GF-D8 (cell line): ENCODE data around the gene HPGD.

Source experiments
- DNase-seq: peaks from one replicate; lab custom pipeline; 2025; lab: John Stamatoyannopoulos, UW

The HPGD gene

GRCh38 chr4:174474457-174475075 lies 47.7 kb downstream of the HPGD start:
- DNase-seq: no peak

- no peak for DNase-seq
Measured at GRCh38 chr4:174467107-174467506, 55.2 kb downstream of the HPGD start.

- no peak for DNase-seq
Measured at GRCh38 chr4:174464949-174465348, 57.3 kb downstream of the HPGD start.

GRCh38 chr4:174461466-174462106 lies 60.7 kb downstream of the HPGD start:
- no peak for DNase-seq

- DNase-seq: no peak
Measured at GRCh38 chr4:174460684-174461083, 61.6 kb downstream of the HPGD start.

GRCh38 chr4:174457468-174457867 lies 64.8 kb downstream of the HPGD start:
- DNase-seq: no peak

GRCh38 chr4:174454815-174455473 lies 67.3 kb downstream of the HPGD start:
- DNase-seq: no peak

GRCh38 chr4:174451718-174452296 lies 70.5 kb downstream of the HPGD start:
- no peak for DNase-seq

- DNase-seq: no peak
Measured at GRCh38 chr4:174450786-174451125, 71.5 kb downstream of the HPGD start.

GRCh38 chr4:174449944-174450785 lies 72.1 kb downstream of the HPGD start:
- DNase-seq: no peak

- DNase-seq: no peak
Measured at GRCh38 chr4:174449152-174449551, 73.1 kb downstream of the HPGD start.

GRCh38 chr4:174444390-174444789 lies 77.9 kb downstream of the HPGD start:
- peak; percentile 16 for DNase-seq
